ENCODE results near the gene FANK1.

DNA sequence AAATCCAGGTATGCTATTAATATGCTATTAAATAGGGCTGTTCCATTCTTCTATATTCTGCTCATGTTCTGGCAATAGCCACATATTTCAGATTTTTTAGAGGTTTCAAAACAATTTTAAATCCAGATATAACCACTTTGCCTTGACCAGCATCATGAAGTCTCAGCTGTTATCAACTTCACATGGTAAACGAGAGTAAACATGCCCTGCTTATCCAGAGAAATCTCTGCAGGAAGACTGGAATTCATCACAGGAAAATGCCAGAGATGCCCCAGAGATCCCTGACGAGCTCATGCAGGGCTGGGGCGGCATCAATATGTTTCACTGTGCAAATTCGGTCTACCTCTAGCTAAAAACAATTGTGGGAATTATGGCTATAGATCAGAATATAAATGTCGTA is 126.5 kb downstream of the FANK1 start:
- TF ChIP-seq EZH2 (IDR thresholded peaks at IDR 0.05; ENCODE audit: borderline replicate concordance, insufficient read depth, low read length, poor library complexity, severe bottlenecking): no peak
- TF ChIP-seq, protein P1, sequence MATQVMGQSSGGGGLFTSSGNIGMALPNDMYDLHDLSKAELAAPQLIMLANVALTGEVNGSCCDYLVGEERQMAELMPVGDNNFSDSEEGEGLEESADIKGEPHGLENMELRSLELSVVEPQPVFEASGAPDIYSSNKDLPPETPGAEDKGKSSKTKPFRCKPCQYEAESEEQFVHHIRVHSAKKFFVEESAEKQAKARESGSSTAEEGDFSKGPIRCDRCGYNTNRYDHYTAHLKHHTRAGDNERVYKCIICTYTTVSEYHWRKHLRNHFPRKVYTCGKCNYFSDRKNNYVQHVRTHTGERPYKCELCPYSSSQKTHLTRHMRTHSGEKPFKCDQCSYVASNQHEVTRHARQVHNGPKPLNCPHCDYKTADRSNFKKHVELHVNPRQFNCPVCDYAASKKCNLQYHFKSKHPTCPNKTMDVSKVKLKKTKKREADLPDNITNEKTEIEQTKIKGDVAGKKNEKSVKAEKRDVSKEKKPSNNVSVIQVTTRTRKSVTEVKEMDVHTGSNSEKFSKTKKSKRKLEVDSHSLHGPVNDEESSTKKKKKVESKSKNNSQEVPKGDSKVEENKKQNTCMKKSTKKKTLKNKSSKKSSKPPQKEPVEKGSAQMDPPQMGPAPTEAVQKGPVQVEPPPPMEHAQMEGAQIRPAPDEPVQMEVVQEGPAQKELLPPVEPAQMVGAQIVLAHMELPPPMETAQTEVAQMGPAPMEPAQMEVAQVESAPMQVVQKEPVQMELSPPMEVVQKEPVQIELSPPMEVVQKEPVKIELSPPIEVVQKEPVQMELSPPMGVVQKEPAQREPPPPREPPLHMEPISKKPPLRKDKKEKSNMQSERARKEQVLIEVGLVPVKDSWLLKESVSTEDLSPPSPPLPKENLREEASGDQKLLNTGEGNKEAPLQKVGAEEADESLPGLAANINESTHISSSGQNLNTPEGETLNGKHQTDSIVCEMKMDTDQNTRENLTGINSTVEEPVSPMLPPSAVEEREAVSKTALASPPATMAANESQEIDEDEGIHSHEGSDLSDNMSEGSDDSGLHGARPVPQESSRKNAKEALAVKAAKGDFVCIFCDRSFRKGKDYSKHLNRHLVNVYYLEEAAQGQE (IDR thresholded peaks at IDR 0.05; ENCODE audit: borderline replicate concordance): no peak
- TF ChIP-seq EP300 (conservative IDR thresholded peaks at IDR 0.05; ENCODE audit: poor library complexity, severe bottlenecking): no peak
- TF ChIP-seq SMC3 (conservative IDR thresholded peaks at IDR 0.05; ENCODE audit: poor library complexity): no peak

Measured in neural cell (in vitro differentiated cells).